Esophagus squamous epithelium (tissue), 4 donors: ENCODE data around the gene RNF19B.

ENCODE experiments used
- CTCF ChIP-seq, 6 experiments: fragments of 450-650 bp in 4 of 6; fragments of 200-600 bp in 2 of 6; sonication (generic) in 2 of 6; IDR thresholded peaks; one replicate each; pipeline ENCODE4 v1.5.1; 2016 to 2019; ENCODE audit warnings: antibody characterized with exemption in 6 of 6, mild to moderate bottlenecking in 4 of 6, moderate library complexity in 4 of 6
- POLR2A ChIP-seq, 4 donors: fragments of 450-650 bp; IDR thresholded peaks; one replicate each; pipeline ENCODE4 v1.6.1; 2017; ENCODE audit warnings: antibody characterized with exemption in 4 of 4, mild to moderate bottlenecking in 4 of 4, moderate library complexity in 3 of 4

GRCh38 chr1:33000427-33001026 is 35.9 kb upstream of the RNF19B start:
- no peak for TF ChIP-seq CTCF (IDR thresholded peaks at IDR 0.05)
- TF ChIP-seq POLR2A (IDR thresholded peaks at IDR 0.05), result no peak
